Bronchial epithelial cell (primary cell): Measurements from ENCODE around the gene RS1. TPM values are rescaled to one million over a fixed set of nuclear protein-coding genes. Genes with fewer than 3 reads are reported as not detected.

Experiments
- DNase-seq: peaks from one replicate; pipeline ENCODE4 v3.0.0-alpha.2; 2010; ENCODE audit warnings: low read depth
- FAIRE-seq: peaks from 2 replicates; lab custom pipeline; 2011; peaks lifted over from hg19 to GRCh38; lab: Jason Lieb, UNC
- H3K27me3 ChIP-seq: 2 replicates; pipeline ENCODE4 v1.5.1; 2011; ENCODE audit warnings: low read length; ENCODE audit not compliant: control insufficient read depth, insufficient read depth
- H3K36me3 ChIP-seq: 2 replicates; pipeline ENCODE4 v1.5.1; 2011; ENCODE audit warnings: low read length; ENCODE audit not compliant: control insufficient read depth, insufficient read depth
- H3K4me3 ChIP-seq: 2 replicates; pipeline ENCODE4 v1.5.1; 2011; ENCODE audit warnings: mild to moderate bottlenecking, low read depth, low read length, control low read depth
- total RNA-seq: library from RNA; depleted of rRNA; stranded (reverse); fragments of >200 nt; gene quantifications from 2 replicates; pipeline ENCODE4 v1.2.1, GENCODE V29; 2014
- TF ChIP-seq, protein P1 (sequence below): IDR thresholded peaks from 2 replicates; pipeline ENCODE4 v1.5.1; 2011; ENCODE audit warnings: mild to moderate bottlenecking, moderate library complexity, low read length, control low read depth, inconsistent platforms; ENCODE audit not compliant: insufficient read depth, severe bottlenecking

Gene RS1
- total RNA-seq, 1 donor from 2014 or later = not detected

DNA sequence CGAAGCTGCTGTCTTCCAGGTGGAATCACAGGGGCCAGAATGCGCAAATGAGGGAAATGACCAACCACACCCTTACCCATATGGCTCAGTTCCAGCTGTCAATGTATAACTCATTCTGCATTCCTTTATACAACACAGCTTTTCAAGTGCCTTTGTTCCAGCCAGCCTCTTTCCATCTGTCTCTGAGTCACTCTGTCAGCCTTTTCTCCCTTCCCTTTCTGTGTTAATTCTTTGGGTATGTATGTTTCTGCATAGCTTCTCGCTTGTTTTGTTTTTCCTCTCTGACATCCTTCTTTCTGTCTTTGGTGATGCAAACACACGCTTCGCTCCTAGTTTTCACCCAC lies 54.5 kb downstream of the RS1 start:
- TF ChIP-seq, protein P1, sequence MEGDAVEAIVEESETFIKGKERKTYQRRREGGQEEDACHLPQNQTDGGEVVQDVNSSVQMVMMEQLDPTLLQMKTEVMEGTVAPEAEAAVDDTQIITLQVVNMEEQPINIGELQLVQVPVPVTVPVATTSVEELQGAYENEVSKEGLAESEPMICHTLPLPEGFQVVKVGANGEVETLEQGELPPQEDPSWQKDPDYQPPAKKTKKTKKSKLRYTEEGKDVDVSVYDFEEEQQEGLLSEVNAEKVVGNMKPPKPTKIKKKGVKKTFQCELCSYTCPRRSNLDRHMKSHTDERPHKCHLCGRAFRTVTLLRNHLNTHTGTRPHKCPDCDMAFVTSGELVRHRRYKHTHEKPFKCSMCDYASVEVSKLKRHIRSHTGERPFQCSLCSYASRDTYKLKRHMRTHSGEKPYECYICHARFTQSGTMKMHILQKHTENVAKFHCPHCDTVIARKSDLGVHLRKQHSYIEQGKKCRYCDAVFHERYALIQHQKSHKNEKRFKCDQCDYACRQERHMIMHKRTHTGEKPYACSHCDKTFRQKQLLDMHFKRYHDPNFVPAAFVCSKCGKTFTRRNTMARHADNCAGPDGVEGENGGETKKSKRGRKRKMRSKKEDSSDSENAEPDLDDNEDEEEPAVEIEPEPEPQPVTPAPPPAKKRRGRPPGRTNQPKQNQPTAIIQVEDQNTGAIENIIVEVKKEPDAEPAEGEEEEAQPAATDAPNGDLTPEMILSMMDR = no peak
- H3K27me3 ChIP-seq = no peaks in the 10 kb centered on the region
- H3K4me3 ChIP-seq = no peak overlapping the region
- DNase-seq (peak; percentile 84), FAIRE-seq (peak; percentile 64)
- H3K36me3 ChIP-seq = no peaks in the 10 kb centered on the region

DNA sequence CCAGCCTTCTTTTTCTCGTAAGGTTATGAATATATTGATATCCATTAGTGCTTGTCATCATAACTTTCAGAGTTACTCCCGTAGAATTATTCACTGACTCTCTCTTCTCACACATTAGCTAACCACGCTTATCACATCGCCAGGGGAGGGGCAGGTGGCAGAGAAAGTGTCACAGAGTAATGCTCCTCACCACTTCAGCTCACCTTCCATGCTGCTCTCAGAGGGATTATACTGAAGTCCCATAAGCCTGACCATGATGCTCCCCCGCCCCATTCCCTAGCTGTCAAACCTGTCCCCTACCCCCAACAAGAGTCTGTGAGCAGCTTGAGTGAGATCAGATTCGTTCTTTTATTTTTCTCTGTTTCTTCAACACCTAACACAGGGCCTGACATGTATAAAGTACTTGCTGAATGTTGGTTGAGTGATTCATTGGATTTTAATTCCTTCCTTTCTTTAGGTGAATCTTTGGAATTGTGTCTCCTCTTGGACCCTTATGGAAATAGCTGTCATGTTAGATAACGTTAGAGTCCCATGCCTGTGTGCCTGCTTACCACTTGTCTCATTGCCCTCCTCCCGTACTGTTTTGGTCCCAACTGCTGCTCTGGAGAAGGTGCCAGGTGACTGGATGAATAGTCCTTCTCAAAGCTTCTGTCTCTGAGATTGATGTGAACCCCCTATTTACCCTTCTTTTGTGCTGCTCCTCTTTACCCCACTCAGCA lies 55.1 kb downstream of the RS1 start:
- FAIRE-seq = no peak
- DNase-seq = peak; percentile 31
- TF ChIP-seq, protein P1 = no peak

DNA sequence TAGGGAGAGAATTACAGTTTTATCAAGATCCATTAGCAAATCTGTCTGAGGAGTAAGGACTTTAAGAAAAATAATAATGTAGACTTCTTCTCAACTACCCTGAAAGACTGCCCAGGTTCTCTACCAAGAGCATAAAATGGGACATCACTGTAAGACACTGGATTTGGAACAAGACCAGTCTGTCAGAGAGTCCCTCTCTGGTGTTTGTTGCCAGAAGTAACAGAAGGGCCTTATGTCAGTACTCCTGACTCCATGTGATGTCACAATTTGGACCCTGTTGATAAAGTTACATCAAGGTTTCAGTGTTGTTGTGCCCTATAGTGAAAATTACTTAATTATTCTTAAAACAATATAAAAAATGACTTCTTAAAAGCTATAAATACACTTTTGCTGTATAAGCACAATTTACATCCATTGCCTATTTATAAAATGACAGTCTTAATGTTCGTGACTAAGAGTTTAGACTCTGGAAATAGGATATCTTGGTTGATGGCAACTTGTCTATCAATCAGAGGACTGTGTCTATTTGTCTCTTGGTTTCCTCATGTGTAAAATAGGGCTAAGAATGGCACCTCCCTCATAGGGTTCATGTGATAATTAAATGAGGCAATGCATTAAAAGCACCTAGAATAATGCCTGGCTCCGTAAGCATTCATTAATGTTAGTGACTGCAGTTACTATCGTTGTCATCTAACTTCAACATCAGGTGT lies 57.8 kb downstream of the RS1 start:
- no peaks in the 10 kb centered on the region for H3K36me3 ChIP-seq
- DNase-seq = no peak
- no peak for FAIRE-seq
- H3K27me3 ChIP-seq = no peaks in the 10 kb centered on the region
- TF ChIP-seq, protein P1 = no peak
- no peak overlapping the region for H3K4me3 ChIP-seq

More for the DNA sequence above, 55.1 kb downstream of the RS1 start:
- H3K4me3 ChIP-seq = no peak overlapping the region
- no peaks in the 10 kb centered on the region for H3K36me3 ChIP-seq
- no peaks in the 10 kb centered on the region for H3K27me3 ChIP-seq

DNA sequence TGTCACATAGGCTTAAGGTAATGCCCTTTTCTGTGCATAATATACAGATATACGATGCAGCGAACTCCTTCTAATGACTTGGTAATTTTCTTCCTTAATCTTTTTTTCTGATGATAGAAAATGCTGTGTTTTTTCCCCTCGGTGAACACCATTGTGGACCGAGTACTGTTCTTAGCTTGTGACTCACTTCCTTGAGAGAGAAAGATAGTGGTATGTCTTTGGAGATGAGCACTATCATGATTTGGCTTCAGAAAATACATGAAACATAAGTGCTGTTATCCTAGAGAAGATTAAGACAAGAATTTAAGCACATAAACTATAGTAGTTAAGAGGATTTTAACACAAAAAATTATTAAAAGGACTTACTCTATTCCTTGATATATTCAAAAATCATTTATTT lies 63.9 kb downstream of the RS1 start:
- H3K36me3 ChIP-seq = no peaks in the 10 kb centered on the region
- H3K27me3 ChIP-seq = no peaks in the 10 kb centered on the region
- DNase-seq (no peak), FAIRE-seq (no peak)
- TF ChIP-seq, protein P1 = no peak
- H3K4me3 ChIP-seq = no peak overlapping the region

DNA sequence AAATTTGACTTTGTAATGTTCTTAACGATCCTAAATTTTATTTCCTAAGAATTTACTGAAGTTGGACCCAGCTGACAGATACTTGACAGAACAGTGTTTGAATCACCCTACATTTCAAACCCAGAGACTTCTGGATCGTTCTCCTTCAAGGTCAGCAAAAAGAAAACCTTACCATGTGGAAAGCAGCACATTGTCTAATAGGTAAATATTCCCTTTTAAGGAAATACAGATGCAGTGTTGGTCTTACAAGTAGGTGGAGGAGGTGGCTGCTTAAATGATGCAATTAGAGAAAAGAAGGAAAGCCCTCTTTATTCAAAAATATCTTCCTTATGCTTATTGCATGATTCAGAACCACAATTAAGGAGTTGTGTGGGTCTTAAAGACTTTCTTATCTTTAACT lies 73.5 kb downstream of the RS1 start:
- FAIRE-seq (no peak), DNase-seq (no peak)
- Histone ChIP-seq H3K4me3 (no peak overlapping the region), H3K36me3 (no peaks in the 10 kb centered on the region), H3K27me3 (no peaks in the 10 kb centered on the region)
- TF ChIP-seq, protein P1 = no peak
